Left lobe of liver (tissue), 2 donors: ENCODE data around the gene KRTAP10-9. TPM values are rescaled to one million over a fixed set of nuclear protein-coding genes. Genes with fewer than 3 reads are reported as not detected.
"Not testable (repeated sequence)": the region's sequence is repeated elsewhere in the genome, so short reads cannot be mapped to it uniquely, and the experiment has no call there.

Experiments
- ATAC-seq: fragments of 200-7000 bp; cut with Tn5 transposase; one replicate; pipeline ENCODE4 v1.9.1; 2020; ENCODE audit warnings: mild to moderate bottlenecking, moderate library complexity
- DNase-seq: peaks from one replicate; pipeline ENCODE4 v3.0.0-alpha.2; 2020; ENCODE audit warnings: low spot score
- total RNA-seq: library from RNA; stranded (reverse); gene quantifications from one replicate; pipeline ENCODE4 v1.2.1, GENCODE V29; 2021
- donor health status: DM: no; HTN: no; CAD: no; lungs with moderate emphysema.
- donor health status: DM: no; HTN: yes; CAD: no.

Gene KRTAP10-9
- total RNA-seq, 1 donor from 2014 or later, result not detected

GRCh38 chr21:44594406-44594916, 32.4 kb upstream of the KRTAP10-9 start:
- no peak for ATAC-seq
- DNase-seq, result no peak

- ATAC-seq, result no peak
- DNase-seq, result no peak
Observed at GRCh38 chr21:44595524-44595923, 31.4 kb upstream of the KRTAP10-9 start.

GRCh38 chr21:44596068-44596725, 30.7 kb upstream of the KRTAP10-9 start:
- DNase-seq, result no peak
- no peak for ATAC-seq

GRCh38 chr21:44598061-44598460, 28.8 kb upstream of the KRTAP10-9 start:
- DNase-seq (no peak), ATAC-seq (no peak)

GRCh38 chr21:44599264-44600029, 27.4 kb upstream of the KRTAP10-9 start:
- ATAC-seq, result no peak
- no peak for DNase-seq

- DNase-seq, result not testable (repeated sequence)
- ATAC-seq, result peak; percentile 66
Observed at GRCh38 chr21:44600118-44600978, 26.5 kb upstream of the KRTAP10-9 start, which contains the start of gene KRTAP10-7. Gene KRTAP10-7 (plus strand): TSS chr21:44600597. CDS start chr21:44600622, 25 bp downstream.

- not testable (repeated sequence) for DNase-seq
- ATAC-seq, result peak; percentile 35
Observed at GRCh38 chr21:44601091-44601490, 25.8 kb upstream of the KRTAP10-9 start.

GRCh38 chr21:44601596-44602462, 25.1 kb upstream of the KRTAP10-9 start:
- DNase-seq, result no peak
- ATAC-seq, result no peak

- ATAC-seq, result no peak
- DNase-seq, result no peak
Observed at GRCh38 chr21:44602463-44602850, 24.4 kb upstream of the KRTAP10-9 start.

- no peak for ATAC-seq
- DNase-seq, result no peak
Observed at GRCh38 chr21:44603109-44603875, 23.6 kb upstream of the KRTAP10-9 start.

- DNase-seq, result no peak
Observed at GRCh38 chr21:44603911-44604310, 23.0 kb upstream of the KRTAP10-9 start.

GRCh38 chr21:44606495-44606894, 20.4 kb upstream of the KRTAP10-9 start:
- ATAC-seq (no peak), DNase-seq (no peak)

More at GRCh38 chr21:44603911-44604310, 23.0 kb upstream of the KRTAP10-9 start:
- ATAC-seq, result no peak

GRCh38 chr21:44609193-44609592, 17.7 kb upstream of the KRTAP10-9 start:
- DNase-seq, result no peak
- ATAC-seq, result no peak

- ATAC-seq, DNase-seq: not testable (repeated sequence)
Observed at GRCh38 chr21:44610157-44610843, 16.6 kb upstream of the KRTAP10-9 start.

GRCh38 chr21:44611551-44611950, 15.3 kb upstream of the KRTAP10-9 start:
- ATAC-seq, result no peak
- no peak for DNase-seq

GRCh38 chr21:44612029-44612486, 14.8 kb upstream of the KRTAP10-9 start, which contains the start of gene KRTAP10-8:
Gene KRTAP10-8 (plus strand): TSS chr21:44612079. CDS start chr21:44612101, 22 bp downstream.
- DNase-seq (no peak), ATAC-seq (no peak)

GRCh38 chr21:44612669-44613229, 14.1 kb upstream of the KRTAP10-9 start:
- DNase-seq, result no peak
- no peak for ATAC-seq
